MM.1S (cell line): ENCODE measurements around the gene RAB11FIP2.

Experiments
- CTCF ChIP-seq: fragments of 300-600 bp; sonication (generic); IDR thresholded peaks from 2 replicates; pipeline ENCODE4 v1.5.1; 2016; ENCODE audit warnings: antibody characterized with exemption, low read length, mixed read lengths
- EZH2 ChIP-seq: fragments of 300-600 bp; sonication (generic); optimal IDR thresholded peaks from 2 replicates; pipeline ENCODE3; 2017; ENCODE audit warnings: low read depth, mild to moderate bottlenecking, antibody characterized with exemption, low read length, mixed read lengths
- EZH2phosphoT487 ChIP-seq: fragments of 300-600 bp; sonication (generic); IDR thresholded peaks from 2 replicates; pipeline ENCODE4 v1.6.1; 2018; ENCODE audit warnings: antibody characterized with exemption, low read length

- TF ChIP-seq EZH2 (no peak), CTCF (no peak), EZH2phosphoT487 (no peak)
Measured at GRCh38 chr10:118003126-118003525, 43.6 kb downstream of the RAB11FIP2 start.
